AG04449 (cell line): ENCODE measurements around the gene GALNT18.

Experiments
- CTCF ChIA-PET: fragments of 350-600 bp; formaldehyde crosslinking; extraction: SDS; loops from one replicate; lab custom pipeline; 2021; ENCODE audit warnings: antibody characterized with exemption; lab: Yijun Ruan, JAX
- POLR2A ChIA-PET: fragments of 400-600, 350-600 bp; formaldehyde crosslinking; extraction: SDS; loops from one replicate; lab custom pipeline; 2020; ENCODE audit warnings: antibody characterized with exemption, inconsistent platforms; lab: Yijun Ruan, JAX
- DNase-seq: peaks from one replicate; pipeline ENCODE4 v3.0.0-alpha.2; 2010; ENCODE audit warnings: low read depth, low spot score
- H3K4me3 ChIP-seq: 2 replicates; pipeline ENCODE4 v1.5.1; 2011; ENCODE audit warnings: low read depth, mild to moderate bottlenecking, control low read depth, low read length
- TF ChIP-seq, protein P1 (sequence below): IDR thresholded peaks from one replicate; pipeline ENCODE4 v1.5.1; 2011; ENCODE audit warnings: mild to moderate bottlenecking, moderate library complexity, low read length, control low read depth, inconsistent platforms; ENCODE audit not compliant: insufficient read depth; ENCODE audit errors: missing control alignments

The GALNT18 gene

DNA sequence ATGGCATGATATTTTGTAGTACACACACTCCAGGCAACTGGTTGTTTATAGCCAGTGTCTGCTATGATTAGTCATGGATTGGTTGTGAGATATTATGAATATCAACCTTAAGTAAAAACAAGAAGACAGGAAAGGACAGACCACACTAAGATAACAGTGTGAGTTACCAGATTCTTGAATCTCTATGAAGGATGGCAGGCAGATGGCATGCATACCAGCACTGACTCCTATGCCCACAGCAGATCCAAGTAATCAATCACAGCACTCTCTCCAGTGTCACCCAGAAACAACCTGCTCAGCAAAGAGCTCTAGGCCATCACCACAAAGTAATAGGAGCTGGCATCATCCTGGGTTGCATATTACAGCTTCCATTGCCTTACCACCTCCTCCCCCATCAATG is 116.6 kb downstream of the GALNT18 start:
- TF ChIP-seq, protein P1, sequence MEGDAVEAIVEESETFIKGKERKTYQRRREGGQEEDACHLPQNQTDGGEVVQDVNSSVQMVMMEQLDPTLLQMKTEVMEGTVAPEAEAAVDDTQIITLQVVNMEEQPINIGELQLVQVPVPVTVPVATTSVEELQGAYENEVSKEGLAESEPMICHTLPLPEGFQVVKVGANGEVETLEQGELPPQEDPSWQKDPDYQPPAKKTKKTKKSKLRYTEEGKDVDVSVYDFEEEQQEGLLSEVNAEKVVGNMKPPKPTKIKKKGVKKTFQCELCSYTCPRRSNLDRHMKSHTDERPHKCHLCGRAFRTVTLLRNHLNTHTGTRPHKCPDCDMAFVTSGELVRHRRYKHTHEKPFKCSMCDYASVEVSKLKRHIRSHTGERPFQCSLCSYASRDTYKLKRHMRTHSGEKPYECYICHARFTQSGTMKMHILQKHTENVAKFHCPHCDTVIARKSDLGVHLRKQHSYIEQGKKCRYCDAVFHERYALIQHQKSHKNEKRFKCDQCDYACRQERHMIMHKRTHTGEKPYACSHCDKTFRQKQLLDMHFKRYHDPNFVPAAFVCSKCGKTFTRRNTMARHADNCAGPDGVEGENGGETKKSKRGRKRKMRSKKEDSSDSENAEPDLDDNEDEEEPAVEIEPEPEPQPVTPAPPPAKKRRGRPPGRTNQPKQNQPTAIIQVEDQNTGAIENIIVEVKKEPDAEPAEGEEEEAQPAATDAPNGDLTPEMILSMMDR = no peak
- POLR2A ChIA-PET = no interaction called here
- DNase-seq = no peak
- H3K4me3 ChIP-seq = no peak overlapping the region
- CTCF ChIA-PET = no interaction called here

DNA sequence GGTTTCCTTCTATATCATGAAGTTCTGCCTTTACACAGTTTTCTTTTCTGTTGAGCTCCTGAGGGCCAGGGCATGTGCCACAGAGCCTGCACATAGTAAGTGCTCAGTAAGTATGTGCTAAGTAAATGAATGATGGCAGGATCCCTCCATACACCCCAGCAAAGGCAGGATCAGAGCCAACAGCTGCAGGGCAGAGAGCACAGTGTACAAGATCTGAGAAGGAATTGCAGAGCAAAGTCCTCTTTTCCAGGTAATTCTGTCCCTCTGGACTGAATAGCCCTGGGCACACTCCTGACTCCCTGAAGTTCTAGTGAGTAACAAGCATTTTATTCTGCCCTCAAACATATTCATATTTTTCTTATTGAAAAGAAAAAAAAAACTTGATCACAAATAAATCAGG is 117.7 kb downstream of the GALNT18 start:
- CTCF ChIA-PET = no interaction called here
- H3K4me3 ChIP-seq = no peak overlapping the region
- no peak for DNase-seq
- TF ChIP-seq, protein P1 = no peak
- POLR2A ChIA-PET = no interaction called here

DNA sequence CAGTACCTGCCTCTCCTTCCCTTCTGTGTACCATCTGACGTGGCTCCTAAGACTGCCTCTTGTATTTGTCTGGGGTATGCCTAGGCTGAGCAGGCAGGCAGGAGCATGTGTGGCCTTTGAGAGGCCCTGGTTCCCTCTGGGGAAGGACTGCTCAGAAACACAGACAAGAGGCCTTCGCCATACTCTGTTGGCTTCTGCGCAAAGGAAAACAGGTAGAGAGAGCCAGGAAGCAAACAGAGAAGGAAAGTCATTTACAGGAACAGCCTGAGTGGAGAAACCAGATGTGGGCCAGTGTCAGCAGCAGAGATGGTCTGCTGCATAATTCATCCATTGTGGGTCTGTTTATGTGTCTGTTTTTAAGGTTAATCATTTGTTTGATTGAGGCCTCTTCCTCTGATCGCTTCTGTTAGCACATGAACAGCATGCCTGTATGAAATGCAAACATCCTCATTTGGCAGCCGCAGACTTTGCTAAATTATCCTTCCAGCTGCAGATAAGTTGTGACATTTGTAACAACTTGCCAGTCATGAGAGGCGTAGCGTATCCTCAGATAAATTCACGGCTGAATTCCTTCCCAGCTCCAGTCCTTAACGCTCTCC is 119.4 kb downstream of the GALNT18 start:
- CTCF ChIA-PET = interaction anchor here (1.1 to 1.2 kb wide), 2 partner anchors 18 to 285 kb away, joined by 3 to 4 read pairs; no protein-coding TSS in a partner anchor
- POLR2A ChIA-PET = no interaction called here
- no peak for DNase-seq
- H3K4me3 ChIP-seq = no peak overlapping the region
- TF ChIP-seq, protein P1 = no peak

DNA sequence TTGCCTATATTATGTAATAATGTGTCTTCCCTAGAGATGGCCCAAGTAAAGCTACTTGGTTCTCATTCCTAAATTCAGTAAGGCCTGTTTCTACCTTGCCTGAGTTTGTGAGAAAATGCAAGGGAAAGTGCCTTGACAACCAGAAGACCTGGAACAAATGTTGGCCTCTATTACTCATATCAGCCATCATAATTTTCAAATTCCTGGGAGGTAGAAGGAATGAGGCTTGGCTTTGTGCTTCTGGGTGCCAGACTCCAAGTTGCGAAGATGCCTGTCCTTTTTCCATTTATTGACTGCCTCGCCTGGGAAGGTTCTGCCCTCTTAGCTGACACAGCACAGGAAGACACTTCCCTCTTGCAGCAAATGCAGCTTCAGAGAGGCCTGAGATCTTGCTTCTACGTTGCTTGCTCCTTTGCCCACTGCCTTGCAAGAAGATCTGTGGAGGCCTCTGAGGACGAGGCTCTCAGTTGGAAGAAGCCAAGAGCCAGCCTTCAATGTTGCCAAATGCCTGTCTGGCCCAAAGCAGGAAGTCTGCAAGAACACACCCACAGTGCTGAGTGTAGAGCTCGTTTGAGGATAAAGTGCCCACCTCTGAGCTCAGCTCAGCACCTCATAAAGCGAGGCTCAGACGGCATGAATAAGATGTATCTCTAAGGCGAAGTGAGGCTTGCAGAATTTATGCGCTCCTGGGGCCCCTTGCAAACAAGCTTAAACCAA is 120.1 kb downstream of the GALNT18 start:
- CTCF ChIA-PET = interaction anchor here (1.1 to 1.2 kb wide), 2 partner anchors 18 to 286 kb away, joined by 3 to 4 read pairs; no protein-coding TSS in a partner anchor
- no peak for DNase-seq
- POLR2A ChIA-PET = no interaction called here
- TF ChIP-seq, protein P1 = no peak
- H3K4me3 ChIP-seq = no peak overlapping the region

DNA sequence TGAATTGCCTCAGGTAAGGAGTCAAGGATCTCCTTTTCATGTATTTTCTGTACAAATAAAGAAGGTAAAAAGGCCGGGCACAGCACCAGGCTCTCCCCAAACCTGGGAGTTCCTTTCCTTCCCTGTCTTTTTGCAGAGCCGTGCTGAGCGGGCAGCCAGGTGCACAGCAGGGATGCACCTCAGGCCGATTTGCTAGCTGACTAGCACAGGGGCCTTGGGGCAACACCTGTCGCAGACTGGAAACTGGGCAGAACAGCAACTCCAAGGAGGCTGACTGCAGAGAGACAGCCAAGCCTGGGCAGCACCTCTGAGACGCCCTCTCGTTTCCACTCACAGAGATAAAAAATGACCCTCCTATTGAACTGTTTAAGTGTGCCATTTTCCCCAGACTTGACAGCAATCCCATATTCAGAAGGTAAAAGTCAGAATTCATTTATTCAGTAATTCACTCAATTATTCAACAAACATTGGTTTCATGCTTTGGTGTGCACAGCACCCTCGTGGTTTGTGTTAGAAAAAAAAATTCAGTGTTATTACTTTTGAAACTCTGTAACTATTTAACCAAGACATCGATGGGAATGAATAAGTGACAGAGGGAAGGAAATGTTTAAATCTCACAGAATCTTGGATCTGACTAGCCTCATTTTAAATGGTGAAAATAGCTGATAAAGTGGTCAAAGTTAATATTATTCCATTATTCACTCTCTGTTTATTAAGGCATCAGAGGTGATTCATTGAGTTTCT is 120.9 kb downstream of the GALNT18 start:
- no peak for DNase-seq
- ChIA-PET CTCF (interaction anchor here (1.1 to 1.2 kb wide), 2 partner anchors 19 to 287 kb away, joined by 3 to 4 read pairs; no protein-coding TSS in a partner anchor), POLR2A (no interaction called here)
- no peak overlapping the region for H3K4me3 ChIP-seq
- TF ChIP-seq, protein P1 = no peak

DNA sequence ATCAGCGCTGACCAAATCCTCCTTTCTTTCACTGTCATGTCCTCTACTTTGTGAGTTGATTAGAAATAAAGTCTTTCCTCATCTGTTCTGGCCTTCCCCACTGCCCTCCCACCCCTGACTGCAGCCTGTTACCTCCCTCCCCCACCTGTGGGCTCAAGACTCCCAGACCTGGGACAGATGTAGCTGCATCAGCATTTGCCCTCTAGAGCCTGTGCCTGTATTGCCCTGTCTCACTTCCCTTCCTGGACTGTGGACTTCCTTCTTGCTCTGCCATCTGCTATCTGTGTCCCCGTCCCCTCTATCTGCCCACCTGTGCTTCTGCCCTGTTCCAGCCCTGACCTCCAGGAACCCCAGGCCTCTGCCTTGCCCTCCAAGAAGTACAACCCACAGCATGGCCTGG is 122.5 kb downstream of the GALNT18 start:
- DNase-seq = no peak
- POLR2A ChIA-PET = no interaction called here
- CTCF ChIA-PET = no interaction called here
- H3K4me3 ChIP-seq = no peak overlapping the region
- TF ChIP-seq, protein P1 = no peak
